Ishikawa (cell line): ENCODE measurements around the gene PSRC1.

Experiments used
- TAF1 ChIP-seq: IDR thresholded peaks from 2 replicates; pipeline ENCODE4 v1.6.1; 2012; ENCODE audit warnings: low read depth, mild to moderate bottlenecking
- TEAD4 ChIP-seq: IDR thresholded peaks from 2 replicates; pipeline ENCODE4 v1.6.1; 2012
- YY1 ChIP-seq: IDR thresholded peaks from 2 replicates; pipeline ENCODE4 v1.6.1; 2012; ENCODE audit warnings: low read depth

DNA sequence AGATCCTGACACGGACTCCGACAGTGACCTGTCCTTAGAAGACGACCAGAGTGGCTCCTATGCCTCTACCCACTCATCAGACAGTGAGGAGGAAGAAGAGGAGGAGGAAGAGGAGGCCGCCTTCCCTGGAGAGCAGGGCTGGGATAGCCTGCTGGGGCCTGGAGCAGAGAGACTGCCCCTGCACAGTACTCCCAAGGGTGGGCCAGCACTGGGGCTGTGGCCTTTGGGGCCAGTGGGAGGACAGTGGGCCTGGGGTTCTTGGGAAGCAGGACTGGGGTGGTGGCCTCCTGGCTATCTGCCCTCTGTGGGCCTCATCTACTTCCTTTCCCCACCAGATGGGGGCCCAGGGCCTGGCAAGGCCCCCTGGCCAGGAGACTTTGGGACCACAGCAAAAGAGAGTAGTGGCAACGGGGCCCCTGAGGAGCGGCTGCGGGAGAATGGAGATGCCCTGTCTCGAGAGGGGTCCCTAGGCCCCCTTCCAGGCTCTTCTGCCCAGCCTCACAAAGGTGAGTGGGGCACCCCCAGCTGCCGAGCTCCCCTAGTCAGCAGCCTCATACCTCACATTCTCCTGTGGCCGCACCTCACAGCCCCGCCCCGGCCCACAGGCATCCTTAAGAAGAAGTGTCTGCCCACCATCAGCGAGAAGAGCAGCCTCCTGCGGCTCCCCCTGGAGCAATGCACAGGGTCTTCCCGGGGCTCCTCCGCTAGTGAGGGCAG is 10.0 kb downstream of the PSRC1 start:
- TF ChIP-seq YY1 (no peak), TEAD4 (peak; percentile 28; the same call in 1 of the 2 replicates), TAF1 (no peak)
